GM21786 (cell line): ENCODE data around the gene CADPS2.
A peak's percentile ranks its signal among the peaks of the same experiment; 100 is the strongest.

Source experiments
- ATAC-seq: cut with Tn5 transposase; IDR thresholded peaks from one replicate; pipeline ENCODE4 v1.9.1; 2021; ENCODE audit not compliant: unreplicated experiment

CADPS2 gene

DNA sequence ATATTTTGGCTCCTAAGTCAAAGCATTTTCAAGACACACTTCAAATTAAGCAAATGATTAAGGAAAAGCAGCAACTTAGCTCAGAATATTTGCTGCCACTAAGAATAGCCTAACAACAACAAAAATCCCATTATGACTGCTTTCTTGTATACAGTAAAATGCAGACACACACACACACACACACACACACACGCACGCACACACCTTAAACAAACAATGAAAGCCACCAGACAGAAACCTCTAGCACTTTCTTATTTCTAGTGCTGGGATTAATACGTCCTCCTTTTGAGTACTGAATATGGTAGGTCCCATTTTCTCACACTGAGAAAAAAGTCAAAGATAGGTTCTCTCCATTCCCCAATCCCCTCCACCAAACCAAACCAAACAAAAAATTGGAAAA lies 558.3 kb downstream of the CADPS2 start:
- no peak for ATAC-seq

- no peak for ATAC-seq
Observed at GRCh38 chr7:122316467-122317388, 569.5 kb downstream of the CADPS2 start.

- ATAC-seq: no peak
Observed at GRCh38 chr7:122315507-122316466, 570.5 kb downstream of the CADPS2 start.

DNA sequence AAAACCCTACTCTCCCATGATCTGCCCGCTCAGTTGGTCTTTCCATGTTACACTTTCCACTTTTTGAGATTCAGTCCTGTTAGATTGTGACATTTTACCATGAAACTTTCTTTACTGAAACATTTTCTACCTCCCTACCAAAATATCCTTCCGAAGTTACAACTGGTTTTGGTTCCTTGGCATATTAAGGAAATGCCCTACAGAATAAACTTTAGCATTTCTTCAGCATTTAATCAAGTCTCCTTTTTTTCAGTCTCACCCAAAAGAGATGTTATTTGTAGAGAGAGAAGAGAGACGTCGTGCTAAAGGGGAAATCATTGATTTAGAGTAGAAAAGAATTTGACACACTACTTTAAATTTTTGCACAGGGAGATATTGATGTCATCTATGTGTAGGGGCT lies 572.0 kb downstream of the CADPS2 start:
- ATAC-seq: no peak

DNA sequence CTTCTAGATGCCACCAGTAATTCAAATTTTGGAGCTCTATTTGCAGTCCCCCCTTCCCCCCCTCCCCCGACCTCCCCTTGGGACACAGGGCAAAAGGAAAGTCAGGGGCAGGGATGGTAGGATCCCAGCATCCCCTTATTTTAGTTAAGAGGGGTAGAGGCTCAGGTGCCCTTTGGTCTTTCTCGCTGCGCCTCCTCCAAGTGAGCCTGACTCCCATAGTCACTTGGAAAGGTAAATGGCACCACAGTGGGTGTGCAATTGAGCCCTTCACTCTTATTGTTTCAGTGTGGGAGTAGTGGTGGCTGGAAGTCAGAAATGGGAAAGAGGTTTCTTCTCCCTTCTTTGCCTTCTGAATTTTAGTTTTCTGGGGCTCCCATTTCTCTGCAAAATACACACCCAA lies 573.5 kb downstream of the CADPS2 start:
- ATAC-seq: no peak

DNA sequence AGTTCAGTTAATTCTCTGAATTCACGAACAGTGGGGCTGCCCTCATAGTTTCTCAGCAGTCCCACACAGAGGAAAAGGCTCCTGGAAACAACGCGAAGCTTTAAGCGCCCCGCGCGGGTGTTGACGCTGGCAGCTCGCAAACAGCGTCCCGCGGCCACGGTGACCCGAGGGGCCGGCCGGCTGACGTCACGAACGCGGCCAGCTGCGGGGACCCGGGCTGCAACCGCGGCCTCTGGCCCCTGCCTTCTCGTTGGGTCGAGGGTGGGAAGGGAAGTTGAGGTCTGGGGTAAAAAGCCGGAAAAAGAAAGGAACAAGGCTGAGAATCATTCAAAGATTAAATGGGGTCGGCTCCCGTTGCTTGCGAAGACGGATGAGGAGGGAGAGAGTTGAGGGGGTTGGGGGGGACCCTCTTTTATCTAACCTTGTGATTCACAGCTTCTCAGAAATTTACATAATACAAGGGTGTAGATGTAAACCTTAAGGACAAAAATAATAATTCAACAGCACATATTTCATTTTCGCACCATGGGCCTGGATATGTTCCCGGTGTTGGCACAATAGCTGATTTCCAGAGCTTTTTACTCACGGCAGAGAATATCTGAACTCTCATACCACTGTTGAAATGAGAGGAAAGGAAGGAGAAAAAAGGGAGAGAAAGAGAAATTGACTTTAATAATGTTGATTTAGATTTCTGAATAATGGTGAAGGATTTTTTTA lies 574.4 kb downstream of the CADPS2 start:
- ATAC-seq: no peak

GRCh38 chr7:122311050-122311700 lies 575.1 kb downstream of the CADPS2 start:
- no peak for ATAC-seq

GRCh38 chr7:122310119-122311021 lies 575.9 kb downstream of the CADPS2 start:
- peak; percentile 78 for ATAC-seq

- no peak for ATAC-seq
Observed at GRCh38 chr7:122309421-122309820, 576.8 kb downstream of the CADPS2 start.

- no peak for ATAC-seq
Observed at GRCh38 chr7:122307228-122307621, 579.0 kb downstream of the CADPS2 start.

DNA sequence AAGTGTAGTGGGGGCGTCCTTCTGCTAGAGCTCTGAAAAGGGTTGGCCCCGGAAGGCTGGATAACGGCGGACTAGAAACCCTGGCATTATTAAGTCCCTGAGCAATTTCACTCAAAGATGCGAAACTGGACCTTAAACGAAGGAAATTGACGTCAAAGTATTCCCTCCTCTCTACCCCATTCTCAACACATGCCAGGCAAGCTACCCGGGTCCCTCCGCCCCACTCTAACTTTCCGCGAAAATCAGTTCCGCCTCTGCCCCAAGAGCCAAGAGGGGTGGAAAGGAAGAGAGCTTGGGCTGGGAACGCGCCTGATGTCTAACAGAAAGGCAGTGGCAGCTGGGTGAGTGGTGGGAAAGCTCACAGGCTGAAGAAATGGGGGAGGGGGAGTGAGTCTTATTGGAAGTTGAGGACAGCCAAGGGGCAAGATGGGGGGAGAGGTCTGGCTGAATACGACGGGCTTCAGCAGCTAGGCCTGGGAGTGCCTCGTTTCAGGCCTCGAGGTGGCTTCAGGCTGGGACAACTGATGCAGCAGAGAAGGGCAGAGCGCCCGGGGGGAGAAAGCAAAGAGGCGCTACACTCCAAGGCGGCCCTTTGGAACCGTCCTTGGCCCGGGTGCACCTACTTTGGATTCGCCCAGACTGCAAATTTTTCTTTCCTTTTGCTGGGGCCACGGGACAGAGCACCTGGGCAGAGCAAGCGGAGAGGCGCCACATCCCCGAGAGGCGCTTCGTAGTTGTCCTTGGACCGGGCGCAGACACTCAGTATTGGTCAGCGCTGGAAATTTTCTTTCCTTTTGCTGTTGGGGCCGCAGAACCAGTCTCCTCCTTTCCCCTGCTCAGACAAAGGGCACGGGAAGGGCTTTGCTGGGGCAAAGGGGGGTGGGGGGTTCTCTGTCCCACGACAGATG lies 579.7 kb downstream of the CADPS2 start:
- no peak for ATAC-seq

- ATAC-seq: no peak
Observed at GRCh38 chr7:122305475-122306319, 580.6 kb downstream of the CADPS2 start.

DNA sequence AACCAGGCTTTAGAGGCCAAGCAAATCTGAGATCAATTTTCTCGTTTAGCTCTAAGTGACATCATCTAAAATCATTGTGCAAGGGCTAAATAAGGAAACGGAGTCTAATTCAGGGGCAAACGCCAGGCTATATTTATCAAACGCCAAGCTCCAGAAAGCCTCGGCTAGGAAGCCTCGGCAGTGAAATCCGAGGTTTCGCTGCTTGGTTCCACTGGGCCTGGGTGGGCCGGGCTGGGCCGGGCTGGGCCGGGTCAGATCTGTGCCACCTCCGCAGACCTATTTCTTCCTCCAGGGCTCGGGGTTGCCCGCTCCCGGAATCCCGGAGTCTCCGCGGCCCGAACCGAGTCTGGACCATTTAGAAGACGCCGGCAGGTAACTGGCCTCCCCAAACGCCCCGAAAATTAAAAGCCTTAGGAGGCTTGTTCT lies 581.3 kb downstream of the CADPS2 start:
- ATAC-seq: no peak

- ATAC-seq: no peak
Observed at GRCh38 chr7:122304319-122304975, 581.8 kb downstream of the CADPS2 start, which contains the start of gene FEZF1. Gene FEZF1 (minus strand): TSS chr7:122304750. CDS start chr7:122304437, 313 bp downstream.

GRCh38 chr7:122303531-122304318 lies 582.5 kb downstream of the CADPS2 start:
- no peak for ATAC-seq
